GM12872 (cell line): ENCODE data around the gene PCNP.

Experiments used
- CTCF ChIP-seq: IDR thresholded peaks from 3 replicates; pipeline ENCODE4 v1.5.1; 2011; ENCODE audit warnings: low read depth, mild to moderate bottlenecking, low read length, moderate library complexity; ENCODE audit not compliant: insufficient read depth

Gene PCNP, protein sequence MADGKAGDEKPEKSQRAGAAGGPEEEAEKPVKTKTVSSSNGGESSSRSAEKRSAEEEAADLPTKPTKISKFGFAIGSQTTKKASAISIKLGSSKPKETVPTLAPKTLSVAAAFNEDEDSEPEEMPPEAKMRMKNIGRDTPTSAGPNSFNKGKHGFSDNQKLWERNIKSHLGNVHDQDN

DNA sequence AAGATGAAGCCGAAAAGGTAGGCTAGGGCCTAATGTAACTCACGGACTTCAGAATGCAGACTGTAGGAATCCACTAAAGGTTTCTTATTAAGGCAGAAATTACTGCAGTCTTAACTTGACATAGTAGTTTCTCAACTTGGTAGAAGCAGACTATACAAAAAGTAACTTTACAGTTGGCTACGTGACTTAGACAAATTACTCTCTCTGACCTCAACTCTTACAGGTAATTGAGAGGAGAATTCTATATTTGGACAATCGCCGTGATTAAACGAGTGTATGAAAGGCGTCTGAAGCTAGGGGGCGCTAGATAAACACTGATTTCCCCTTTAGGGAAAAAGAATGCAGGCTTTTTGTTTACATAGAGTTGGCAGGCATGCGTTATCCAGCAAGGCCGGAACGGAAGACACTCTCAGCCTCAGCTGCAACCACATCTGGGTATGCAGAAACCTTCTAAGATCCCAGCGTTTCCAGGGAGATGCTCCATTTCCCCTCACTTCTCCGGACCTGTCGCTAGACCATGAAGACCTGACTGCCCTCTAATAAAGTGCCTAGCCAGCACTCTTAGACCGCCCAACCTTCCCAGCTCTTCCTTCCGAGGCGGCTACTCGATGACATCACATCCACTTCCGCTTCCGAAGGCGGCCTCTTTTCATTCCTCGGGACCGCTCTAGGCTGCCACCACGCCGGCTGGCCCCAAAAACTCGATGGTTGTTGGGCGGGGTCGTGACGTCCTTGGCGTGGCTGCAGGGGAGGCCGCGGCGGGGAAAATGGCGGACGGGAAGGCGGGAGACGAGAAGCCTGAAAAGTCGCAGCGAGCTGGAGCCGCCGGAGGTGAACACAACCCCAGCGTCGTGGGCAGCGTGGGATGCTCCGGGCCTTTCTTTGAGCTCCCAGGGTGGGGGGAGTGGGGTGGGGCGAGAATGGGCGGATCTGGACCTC, at the start of gene PCNP:
Gene PCNP, plus strand, starts transcription at position 732 of the 939 bp plus-strand sequence. Its CDS starts 36 bp downstream, at position 768.
- peak; percentile 81 for TF ChIP-seq CTCF

- TF ChIP-seq CTCF: no peak
Observed at GRCh38 chr3:101527441-101527840, 46.5 kb upstream of the PCNP start.

DNA sequence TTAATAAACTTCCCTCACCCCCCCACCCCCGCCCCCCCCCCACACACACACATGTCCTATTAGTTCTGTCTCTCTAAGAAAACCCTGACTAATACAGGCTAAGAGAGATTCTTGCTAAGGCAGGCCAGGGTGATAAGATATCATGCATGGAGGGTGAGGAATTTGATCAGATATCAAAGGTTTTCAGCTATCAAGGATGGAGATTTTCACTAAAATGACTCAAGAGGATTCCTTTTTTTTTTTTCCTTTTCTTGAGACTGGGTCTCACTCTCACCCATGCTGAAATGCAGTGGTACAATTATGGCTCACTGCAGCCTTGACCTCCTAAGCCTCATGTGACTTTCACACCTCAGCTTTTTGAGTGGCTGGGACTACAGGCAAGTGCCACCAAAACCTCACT, 46.1 kb upstream of the PCNP start:
- TF ChIP-seq CTCF: no peak

- no peak for TF ChIP-seq CTCF
Observed at GRCh38 chr3:101529816-101530685, 43.9 kb upstream of the PCNP start.

DNA sequence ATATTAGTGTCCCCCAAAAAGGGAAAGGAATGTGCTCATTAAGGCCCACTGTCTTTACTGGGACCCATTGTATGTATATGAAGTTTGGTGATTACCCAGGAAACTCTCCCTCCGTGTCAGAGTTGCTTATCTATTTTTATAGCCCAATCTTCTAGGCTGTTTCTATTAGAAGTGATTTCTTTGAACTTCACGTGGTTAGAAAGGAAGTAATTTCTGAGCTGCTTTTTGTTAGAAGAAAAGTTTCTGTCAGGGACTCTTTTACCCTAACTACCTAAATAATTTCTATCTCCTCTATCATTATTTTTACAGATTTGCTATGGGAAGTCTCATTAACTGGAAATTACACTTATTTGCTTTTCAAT, 43.3 kb upstream of the PCNP start:
- no peak for TF ChIP-seq CTCF

DNA sequence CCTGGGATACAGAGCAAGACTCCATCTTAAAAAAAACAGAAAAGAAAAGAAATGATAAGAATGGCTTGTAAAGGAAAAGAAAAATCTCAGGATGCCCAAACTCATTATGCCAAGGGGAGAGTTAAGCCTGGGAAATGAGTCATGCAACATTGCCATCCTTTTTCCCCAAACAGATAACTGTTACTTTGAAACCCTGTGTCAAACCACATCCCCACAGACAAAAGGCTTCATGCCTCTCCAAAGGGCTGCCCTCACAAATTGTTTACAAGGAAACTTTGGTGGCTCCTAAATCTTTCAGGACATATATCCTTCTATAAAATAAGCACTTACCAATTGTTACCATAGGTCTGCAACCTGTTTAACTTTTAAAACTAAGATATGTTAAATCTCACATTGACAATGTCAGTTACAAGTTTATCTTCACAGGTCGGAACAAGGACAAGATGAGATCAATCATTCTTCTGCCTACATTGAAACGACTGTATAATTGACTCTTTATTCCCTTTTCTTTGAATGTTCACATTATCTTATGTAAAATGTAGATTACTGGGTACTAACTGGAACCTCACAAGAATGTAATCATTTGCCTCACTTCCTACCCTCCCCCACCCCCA, 42.4 kb upstream of the PCNP start:
- TF ChIP-seq CTCF: no peak
